HG02610 (cell line): ENCODE data around the gene ATP10B.

Experiments
- ATAC-seq: cut with Tn5 transposase; IDR thresholded peaks from one replicate; pipeline ENCODE4 v1.9.1; 2021; ENCODE audit warnings: mild to moderate bottlenecking, moderate library complexity; ENCODE audit not compliant: unreplicated experiment

The ATP10B gene

DNA sequence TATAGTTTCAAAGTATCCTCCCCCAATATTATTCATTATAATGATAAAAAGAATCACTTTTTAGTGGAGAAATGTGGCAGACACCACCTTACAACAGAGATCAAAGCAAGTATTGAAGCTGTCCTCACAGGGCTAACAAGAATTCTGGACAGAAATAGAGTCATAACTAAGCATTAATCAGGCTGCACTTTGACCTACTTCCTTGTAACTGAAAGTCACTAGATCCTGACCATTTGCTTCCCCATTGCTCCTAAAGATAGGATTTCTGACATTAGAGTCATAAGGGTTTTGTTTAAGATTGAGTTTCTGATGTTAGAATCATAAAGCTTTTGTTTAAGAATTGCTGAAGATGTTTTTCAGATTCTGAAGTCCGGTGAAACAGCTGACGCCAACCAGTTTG is 159.7 kb downstream of the ATP10B start:
- ATAC-seq, result no peak

- ATAC-seq, result no peak
Observed at GRCh38 chr5:160685695-160686094, 166.3 kb downstream of the ATP10B start.

- ATAC-seq, result no peak
Observed at GRCh38 chr5:160685219-160685618, 166.8 kb downstream of the ATP10B start.

DNA sequence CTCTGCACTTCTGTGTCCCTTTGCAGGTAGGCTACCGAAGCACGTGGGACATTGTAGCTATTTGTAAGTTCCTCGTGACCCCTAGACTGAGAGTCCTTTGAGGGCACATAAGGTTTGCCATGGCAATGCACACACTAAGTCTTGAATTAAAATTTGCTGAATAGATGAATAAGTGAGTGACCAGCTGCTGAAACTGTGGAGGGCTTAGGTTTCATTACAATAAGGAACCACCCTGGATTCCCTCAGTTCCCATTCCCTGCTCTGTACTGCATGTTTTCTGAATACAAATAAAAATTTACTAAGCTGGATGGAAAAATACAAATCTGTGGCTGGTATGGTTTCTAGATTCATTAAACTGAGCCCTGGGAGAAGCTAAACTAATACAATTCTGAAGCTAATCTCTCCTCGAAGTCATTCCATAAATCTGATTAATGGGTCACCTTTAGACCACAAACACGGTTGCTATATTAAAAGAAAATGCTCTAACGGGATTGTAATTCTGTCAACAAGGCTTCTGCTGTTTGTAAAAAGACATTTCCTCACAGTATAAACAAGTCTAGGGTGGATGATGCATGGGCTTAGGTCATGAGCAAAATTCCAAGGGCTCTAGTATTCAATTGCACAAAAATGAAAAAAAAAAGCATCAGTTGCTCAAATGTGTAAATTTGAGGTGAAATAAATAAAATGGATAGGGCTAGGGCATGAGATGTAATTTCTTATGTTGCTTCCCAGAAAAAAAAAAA is 172.3 kb downstream of the ATP10B start:
- ATAC-seq, result no peak

GRCh38 chr5:160675988-160676387 is 176.0 kb downstream of the ATP10B start:
- ATAC-seq, result peak; percentile 44

- no peak for ATAC-seq
Observed at GRCh38 chr5:160674901-160675300, 177.1 kb downstream of the ATP10B start.

DNA sequence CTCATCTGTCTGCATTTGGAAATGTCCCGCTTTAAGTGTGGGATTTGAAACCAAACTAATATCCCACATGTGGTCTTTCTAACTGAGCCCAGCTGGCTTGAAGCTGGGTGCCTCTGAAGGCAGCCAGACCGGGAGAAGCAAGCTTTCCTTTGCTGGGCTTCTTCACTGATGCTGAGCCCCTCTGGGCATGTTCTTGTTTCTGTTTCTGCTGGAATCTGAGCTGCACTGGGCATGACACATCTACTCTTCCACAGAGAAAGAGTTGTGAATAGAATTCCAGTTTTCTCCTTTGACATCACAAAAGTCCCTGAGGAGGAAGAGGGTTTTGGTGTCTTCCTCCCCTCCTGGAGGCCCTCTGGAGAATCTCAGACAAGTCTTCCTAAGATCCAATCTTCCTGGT is 179.5 kb downstream of the ATP10B start:
- no peak for ATAC-seq

GRCh38 chr5:160668356-160668755 is 183.7 kb downstream of the ATP10B start:
- ATAC-seq, result no peak

GRCh38 chr5:160667160-160667559 is 184.9 kb downstream of the ATP10B start:
- no peak for ATAC-seq

DNA sequence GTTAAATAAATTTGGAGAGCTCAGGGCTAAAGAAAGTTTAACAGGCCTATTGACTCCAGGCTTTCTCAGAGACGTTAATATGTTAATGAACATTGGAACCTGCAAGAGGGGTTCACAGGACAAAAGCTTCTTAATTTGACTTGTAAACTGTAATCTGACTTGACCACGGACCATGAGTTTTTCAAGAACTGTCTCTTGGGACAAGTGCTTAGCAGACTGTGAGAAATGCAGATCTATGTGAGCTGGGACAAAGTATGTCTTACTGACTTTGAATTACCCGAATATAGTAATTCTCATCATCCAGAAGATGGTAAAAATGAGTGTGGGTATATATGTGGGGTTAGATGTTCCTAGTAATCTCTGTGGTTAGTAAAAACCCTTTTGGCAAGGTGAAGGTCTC is 186.6 kb downstream of the ATP10B start:
- no peak for ATAC-seq

DNA sequence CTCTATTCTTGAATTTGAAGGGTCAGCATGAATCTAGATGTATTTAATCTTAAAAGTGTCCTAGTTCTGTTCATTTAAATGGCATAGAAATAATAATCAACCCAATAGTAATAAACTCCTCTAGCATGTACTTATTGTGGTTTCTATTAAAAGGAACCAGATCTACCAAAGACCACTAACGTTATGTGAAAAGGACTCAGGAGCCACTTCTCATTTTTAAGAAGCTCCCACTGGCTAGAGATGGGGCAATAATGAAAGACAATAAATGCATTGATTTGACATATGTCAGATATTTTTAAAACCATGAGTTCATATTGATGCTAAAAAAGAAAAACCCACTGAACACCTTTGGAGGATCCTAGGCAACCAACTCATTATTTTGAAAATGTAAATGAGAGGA is 191.9 kb downstream of the ATP10B start:
- no peak for ATAC-seq

DNA sequence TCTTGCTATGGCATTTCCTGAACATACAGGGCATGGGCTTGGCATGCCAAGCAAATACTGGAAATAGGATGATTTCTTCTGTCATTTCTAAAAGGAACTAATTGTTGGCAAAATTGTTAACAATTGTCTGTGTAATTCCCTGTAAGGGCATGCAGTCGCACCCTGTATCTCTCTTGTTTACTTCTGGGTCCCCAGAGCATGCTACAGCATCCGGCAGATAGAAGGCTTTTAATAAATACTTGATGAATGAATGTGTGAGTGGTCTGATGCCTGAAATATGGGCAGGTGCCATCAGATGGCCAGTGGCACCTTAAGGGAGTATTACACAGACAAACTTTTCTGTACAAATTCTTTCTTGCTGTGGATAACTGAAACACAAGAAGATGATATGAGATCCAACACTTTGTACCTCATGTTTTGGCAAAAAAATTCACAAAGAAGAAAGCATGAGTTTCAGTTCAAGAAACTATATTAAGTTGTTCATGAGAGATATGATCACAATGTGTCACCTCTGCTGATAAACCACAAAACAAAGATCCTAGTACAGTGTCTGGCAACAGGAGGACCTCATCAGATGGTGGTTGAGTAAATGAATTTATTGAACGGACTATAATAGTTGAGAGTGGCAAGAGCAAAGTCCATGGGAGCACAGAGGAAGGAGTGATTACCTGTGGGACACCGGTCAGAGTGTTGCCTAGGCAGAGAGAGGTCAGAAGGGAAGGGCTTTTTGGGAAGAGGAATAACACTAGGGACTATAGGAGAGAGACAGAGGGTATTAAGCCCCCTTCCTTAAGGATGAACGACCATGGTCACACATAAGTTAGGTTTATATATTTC is 194.2 kb downstream of the ATP10B start:
- no peak for ATAC-seq

DNA sequence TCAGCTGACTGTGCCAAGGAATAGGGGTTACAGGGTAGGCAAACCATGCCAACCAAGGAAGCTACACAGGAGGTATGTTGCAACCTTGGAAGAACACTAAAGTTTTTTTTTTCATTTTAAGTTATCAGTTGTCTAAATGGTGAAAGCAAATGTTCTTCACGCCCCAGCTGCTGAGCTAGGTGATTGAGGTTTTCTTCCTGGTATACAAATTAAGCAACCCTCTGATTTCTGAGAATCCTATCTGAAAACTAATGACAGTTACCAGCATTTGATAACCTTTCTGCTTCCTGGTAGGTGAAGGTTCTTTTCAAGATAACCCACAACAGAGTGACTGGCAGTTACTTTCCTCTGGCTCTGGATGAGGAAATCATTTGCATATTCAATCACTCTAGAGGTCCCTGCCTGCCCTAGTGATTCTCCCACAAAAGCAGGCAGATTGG is 194.9 kb downstream of the ATP10B start:
- ATAC-seq, result no peak

DNA sequence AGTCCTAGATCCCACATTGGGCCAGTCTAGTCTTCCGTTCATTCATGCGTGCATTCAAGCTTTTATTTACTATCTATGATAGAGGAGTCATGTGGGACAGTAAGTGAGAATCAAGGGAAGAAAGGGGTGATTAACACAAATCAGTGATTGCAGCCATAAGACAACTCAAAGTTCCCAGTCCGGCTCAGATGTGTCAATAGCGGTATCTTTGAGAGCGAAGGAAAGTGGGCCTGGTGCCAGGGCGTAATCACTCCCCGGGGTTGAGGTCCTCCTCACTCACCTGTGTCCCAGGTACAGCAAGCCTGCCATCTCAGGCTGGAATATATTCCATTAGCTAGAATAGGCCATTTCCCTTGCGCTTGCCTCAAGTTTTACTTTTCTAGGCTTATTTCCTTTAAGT is 196.3 kb downstream of the ATP10B start:
- no peak for ATAC-seq

GRCh38 chr5:160651692-160652645 is 200.0 kb downstream of the ATP10B start:
- no peak for ATAC-seq

DNA sequence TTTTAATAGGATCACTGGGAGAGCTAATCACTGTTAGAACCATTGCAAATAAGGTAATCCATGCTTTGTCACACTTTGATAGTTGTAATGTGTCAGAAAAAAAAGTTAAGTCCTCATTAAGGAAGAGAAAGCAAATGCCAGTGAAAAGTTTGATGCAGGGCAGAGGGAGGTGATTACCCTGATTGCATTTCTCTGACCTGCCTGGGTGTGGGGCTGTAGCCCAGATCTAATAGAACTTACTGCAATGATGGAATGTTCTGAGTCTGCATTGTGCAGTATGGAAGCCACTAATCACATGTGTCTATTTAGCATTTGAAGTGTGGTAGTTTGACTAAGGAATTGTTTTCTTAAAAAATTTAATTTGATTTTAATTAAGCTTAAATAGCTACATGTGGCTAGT is 202.7 kb downstream of the ATP10B start:
- peak; percentile 67 for ATAC-seq

GRCh38 chr5:160646033-160646432 is 206.0 kb downstream of the ATP10B start:
- ATAC-seq, result no peak

GRCh38 chr5:160643616-160644240 is 208.3 kb downstream of the ATP10B start:
- no peak for ATAC-seq

- peak; percentile 69 for ATAC-seq
Observed at GRCh38 chr5:160641405-160641804, 210.6 kb downstream of the ATP10B start.

GRCh38 chr5:160640406-160640805 is 211.6 kb downstream of the ATP10B start:
- no peak for ATAC-seq
